NCI-H1048 (cell line): ENCODE data around the gene KIF4B.
"Not testable (repeated sequence)": the region's sequence is repeated elsewhere in the genome, so short reads cannot be mapped to it uniquely, and the experiment has no call there.

Experiments
- DNase-seq: peaks from one replicate; lab custom pipeline; 2025; lab: John Stamatoyannopoulos, UW

The KIF4B gene

GRCh38 chr5:155013526-155013925, at the start of gene KIF4B:
TSS of gene KIF4B (plus strand) at chr5:155013755. CDS start at chr5:155013860, 105 bp downstream.
- DNase-seq = no peak

- no peak for DNase-seq
These were observed 47.3 kb upstream of the KIF4B start for GRCh38 chr5:154966081-154966841.

- no peak for DNase-seq
These were observed 46.7 kb upstream of the KIF4B start for GRCh38 chr5:154966874-154967273.

- DNase-seq = peak; percentile 22
These were observed 46.0 kb upstream of the KIF4B start for GRCh38 chr5:154967421-154968024.

- DNase-seq = no peak
These were observed 44.6 kb upstream of the KIF4B start for GRCh38 chr5:154968953-154969352.

- no peak for DNase-seq
These were observed 42.8 kb upstream of the KIF4B start for GRCh38 chr5:154970759-154971158.

- no peak for DNase-seq
These were observed 42.1 kb upstream of the KIF4B start for GRCh38 chr5:154971501-154971900.

GRCh38 chr5:154972476-154973080, 41.0 kb upstream of the KIF4B start:
- no peak for DNase-seq

- not testable (repeated sequence) for DNase-seq
These were observed 37.5 kb upstream of the KIF4B start for GRCh38 chr5:154976082-154976481.

- DNase-seq = no peak
These were observed 36.1 kb upstream of the KIF4B start for GRCh38 chr5:154977409-154977808.

- not testable (repeated sequence) for DNase-seq
These were observed 35.3 kb upstream of the KIF4B start for GRCh38 chr5:154978294-154978693.

- DNase-seq = no peak
These were observed 28.5 kb upstream of the KIF4B start for GRCh38 chr5:154984946-154985516.

GRCh38 chr5:154986151-154986550, 27.4 kb upstream of the KIF4B start:
- no peak for DNase-seq

- no peak for DNase-seq
These were observed 23.9 kb upstream of the KIF4B start for GRCh38 chr5:154989626-154990025.

GRCh38 chr5:154993461-154993860, 20.1 kb upstream of the KIF4B start:
- no peak for DNase-seq

GRCh38 chr5:154995679-154996078, 17.9 kb upstream of the KIF4B start:
- DNase-seq = no peak

GRCh38 chr5:154997746-154998145, 15.8 kb upstream of the KIF4B start:
- no peak for DNase-seq

GRCh38 chr5:154999865-155000264, 13.7 kb upstream of the KIF4B start:
- DNase-seq = no peak

- no peak for DNase-seq
These were observed 12.0 kb upstream of the KIF4B start for GRCh38 chr5:155001523-155001922.

GRCh38 chr5:155002722-155003121, 10.8 kb upstream of the KIF4B start:
- DNase-seq = not testable (repeated sequence)

GRCh38 chr5:155004138-155004744, 9.3 kb upstream of the KIF4B start:
- DNase-seq = no peak

GRCh38 chr5:155006265-155006664, 7.3 kb upstream of the KIF4B start:
- not testable (repeated sequence) for DNase-seq
